GM15510 (cell line): ENCODE data around the gene STK40.

Source experiments
- POLR2A ChIP-seq: IDR thresholded peaks from 3 replicates; pipeline ENCODE4 v1.6.1; 2011; ENCODE audit warnings: borderline replicate concordance; ENCODE audit not compliant: insufficient read length; ENCODE audit errors: extremely low read depth

Gene STK40

GRCh38 chr1:36385410-36386264 lies at the start of gene STK40:
Gene STK40, minus strand, starts transcription at chr1:36385924. Its CDS starts 24,592 bp downstream, at chr1:36361332.
- peak; percentile 73 for TF ChIP-seq POLR2A

- no peak for TF ChIP-seq POLR2A
Observed at GRCh38 chr1:36433102-36433501, 47.4 kb upstream of the STK40 start.

- no peak for TF ChIP-seq POLR2A
Observed at GRCh38 chr1:36432616-36433015, 46.9 kb upstream of the STK40 start.

- TF ChIP-seq POLR2A = no peak
Observed at GRCh38 chr1:36425791-36426190, 40.1 kb upstream of the STK40 start.

GRCh38 chr1:36421649-36422048 lies 35.9 kb upstream of the STK40 start:
- TF ChIP-seq POLR2A = no peak

- no peak for TF ChIP-seq POLR2A
Observed at GRCh38 chr1:36420836-36421317, 35.2 kb upstream of the STK40 start.

GRCh38 chr1:36420409-36420808 lies 34.7 kb upstream of the STK40 start:
- no peak for TF ChIP-seq POLR2A

- no peak for TF ChIP-seq POLR2A
Observed at GRCh38 chr1:36419569-36419968, 33.8 kb upstream of the STK40 start.

GRCh38 chr1:36419140-36419539 lies 33.4 kb upstream of the STK40 start:
- no peak for TF ChIP-seq POLR2A

- no peak for TF ChIP-seq POLR2A
Observed at GRCh38 chr1:36417931-36418330, 32.2 kb upstream of the STK40 start.

GRCh38 chr1:36415661-36416326 lies 30.1 kb upstream of the STK40 start:
- TF ChIP-seq POLR2A = no peak

- TF ChIP-seq POLR2A = no peak
Observed at GRCh38 chr1:36414384-36414783, 28.7 kb upstream of the STK40 start.

- no peak for TF ChIP-seq POLR2A
Observed at GRCh38 chr1:36411674-36412648, 26.2 kb upstream of the STK40 start.

GRCh38 chr1:36408479-36408878 lies 22.8 kb upstream of the STK40 start:
- TF ChIP-seq POLR2A = no peak
